Right lobe of liver (tissue), 6 donors: ENCODE data around the gene TIMP2. TPM values are rescaled to one million over a fixed set of nuclear protein-coding genes. Genes with fewer than 3 reads are reported as not detected.

Source experiments
- ATAC-seq, 4 donors: fragments of 200-7000 bp; cut with Tn5 transposase; one replicate each; pipeline ENCODE4 v1.9.1; 2020; ENCODE audit warnings: mild to moderate bottlenecking in 4 of 4, moderate library complexity in 4 of 4
- DNase-seq, 3 donors: peaks; one replicate each; pipeline ENCODE4 v3.0.0-alpha.2; 2020
- H3K27ac ChIP-seq, 3 donors: fragments of 200-600 bp; one replicate each; pipeline ENCODE4 v1.8.0; 2022
- H3K27me3 ChIP-seq, 2 donors: fragments of 200-600 bp; one replicate each; pipeline ENCODE4 v1.8.0; 2022
- H3K36me3 ChIP-seq, 4 donors: fragments of 200-600 bp; sonication (generic) in 1 of 4; one replicate each; pipeline versions ENCODE4 v1.5.1 to v1.8.0; 2017 to 2022; ENCODE audit warnings: control low read depth in 1 of 4
- H3K4me1 ChIP-seq, 4 donors: fragments of 200-600 bp; sonication (generic) in 1 of 4; one replicate each; pipeline versions ENCODE4 v1.5.1 to v1.8.0; 2017 to 2022; ENCODE audit warnings: control low read depth in 1 of 4
- H3K4me3 ChIP-seq, 3 donors: fragments of 200-600 bp; one replicate each; pipeline ENCODE4 v1.8.0; 2022
- H3K9me3 ChIP-seq, 4 donors: fragments of 200-600 bp; sonication (generic) in 1 of 4; one replicate each; pipeline versions ENCODE4 v1.5.1 to v1.8.0; 2017 to 2022; ENCODE audit warnings: control low read depth in 1 of 4
- POLR2A ChIP-seq: fragments of 450-650 bp; IDR thresholded peaks from one replicate; pipeline ENCODE4 v1.6.1; 2017; ENCODE audit warnings: antibody characterized with exemption, mild to moderate bottlenecking
- WGBS: methylation state at CpG from one replicate; pipeline ENCODE4 v1.1.6; 2018; ENCODE audit warnings: low coverage, low lambda C conversion rate; ENCODE audit not compliant: insufficient coverage; ENCODE audit errors: missing lambda C conversion rate; 5-methylcytosine and 5-hydroxymethylcytosine counted together
- intact Hi-C, 2 donors: fragments of 100-400 bp; cut with DNase I; formaldehyde crosslinking; loops; one replicate each; pipeline versions ENCODE4 v1.11.2 to v1.14.1; 2022
- total RNA-seq, 6 experiments: library from RNA; depleted of rRNA in 2 of 6; stranded (reverse); fragments of >200 nt in 2 of 6; fragmentation: NEBNext Ultra II Directional in 3 of 6; extraction: Animal tissue kit (Norgen Biotek cat#: 25700) in 3 of 6; gene quantifications; one replicate each; pipeline versions ENCODE4 v1.1.0 to v1.2.4, GENCODE V29; 2016 to 2023
- TF ChIP-seq, protein P1 (sequence below), 4 donors: fragments of 200-600 bp in 3 of 4; fragments of 450-650 bp in 1 of 4; IDR thresholded peaks; one replicate each; pipeline versions ENCODE4 v1.5.1 to v1.8.0; 2016 to 2022; ENCODE audit warnings: antibody characterized with exemption in 4 of 4, mild to moderate bottlenecking in 2 of 4
- donor health status: DM: no; HTN: yes; CAD: no.
- donor health status: DM: no; HTN: no; CAD: no.
- donor health status: DM: no; HTN: no; CAD: no.
- donor health status: DM: no; HTN: yes; CAD: no.
- donor health status: DM: no; HTN: yes; CAD: no.

TIMP2 gene
- total RNA-seq, 6 experiments from 2014 or later = 18.9 to 36.1 (median 26.7) TPM

DNA sequence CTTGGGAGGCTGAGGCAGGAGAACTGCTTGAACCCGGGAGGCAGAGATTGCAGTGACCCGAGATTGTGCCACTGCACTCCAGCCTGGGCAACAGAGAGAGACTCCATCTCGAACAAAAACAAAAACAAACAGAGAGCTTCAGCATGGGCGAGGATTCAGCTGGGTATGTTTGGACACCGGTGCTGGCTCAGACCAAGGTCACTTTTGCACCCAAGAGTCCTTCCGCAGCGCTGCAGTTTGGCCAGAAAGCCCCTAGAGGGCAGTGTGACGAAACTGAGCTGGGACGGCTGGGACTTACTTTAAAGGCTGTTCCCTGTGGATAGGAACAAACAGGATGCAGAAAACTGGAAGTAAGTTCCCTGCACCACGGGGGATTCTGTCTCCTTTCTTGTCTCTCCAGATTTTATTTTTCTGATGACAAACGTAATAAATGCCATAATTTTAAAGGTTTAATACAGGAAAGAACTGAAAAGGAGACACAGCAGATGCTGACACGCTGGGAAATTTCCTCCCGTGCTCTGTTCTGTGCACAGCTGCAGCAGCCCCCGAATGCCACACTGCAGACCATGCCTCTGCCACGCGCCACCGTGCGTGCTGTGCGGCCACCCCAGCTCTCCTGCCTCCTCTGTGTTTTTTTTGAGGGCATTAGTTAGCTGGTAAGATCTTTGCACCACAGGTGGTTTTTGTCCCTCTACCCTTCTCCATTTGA is 59.4 kb downstream of the TIMP2 start:
- Histone ChIP-seq H3K4me1 (peaks cover 0 to 4% (median 0%) of the 10 kb centered on the region in 4 donors), H3K9me3 (no peaks in the 10 kb centered on the region), H3K36me3 (no peaks in the 10 kb centered on the region), H3K27ac (no peak overlapping the region), H3K4me3 (no peak overlapping the region), H3K27me3 (no peaks in the 10 kb centered on the region)
- no peak for TF ChIP-seq POLR2A
- TF ChIP-seq, protein P1, sequence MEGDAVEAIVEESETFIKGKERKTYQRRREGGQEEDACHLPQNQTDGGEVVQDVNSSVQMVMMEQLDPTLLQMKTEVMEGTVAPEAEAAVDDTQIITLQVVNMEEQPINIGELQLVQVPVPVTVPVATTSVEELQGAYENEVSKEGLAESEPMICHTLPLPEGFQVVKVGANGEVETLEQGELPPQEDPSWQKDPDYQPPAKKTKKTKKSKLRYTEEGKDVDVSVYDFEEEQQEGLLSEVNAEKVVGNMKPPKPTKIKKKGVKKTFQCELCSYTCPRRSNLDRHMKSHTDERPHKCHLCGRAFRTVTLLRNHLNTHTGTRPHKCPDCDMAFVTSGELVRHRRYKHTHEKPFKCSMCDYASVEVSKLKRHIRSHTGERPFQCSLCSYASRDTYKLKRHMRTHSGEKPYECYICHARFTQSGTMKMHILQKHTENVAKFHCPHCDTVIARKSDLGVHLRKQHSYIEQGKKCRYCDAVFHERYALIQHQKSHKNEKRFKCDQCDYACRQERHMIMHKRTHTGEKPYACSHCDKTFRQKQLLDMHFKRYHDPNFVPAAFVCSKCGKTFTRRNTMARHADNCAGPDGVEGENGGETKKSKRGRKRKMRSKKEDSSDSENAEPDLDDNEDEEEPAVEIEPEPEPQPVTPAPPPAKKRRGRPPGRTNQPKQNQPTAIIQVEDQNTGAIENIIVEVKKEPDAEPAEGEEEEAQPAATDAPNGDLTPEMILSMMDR (IDR thresholded peaks at IDR 0.05) = peak; percentile 84 to 97 (median 92)
- peak; percentile 94 to 99 (median 98) for ATAC-seq
- intact Hi-C loops = loop anchor here (5.0 kb wide), 1 partner anchor 106 kb away; no protein-coding TSS in a partner anchor
- WGBS = 9% methylated on average over 18 of the region's 19 CpGs
- DNase-seq = peak; percentile 81 to 88 (median 87)

DNA sequence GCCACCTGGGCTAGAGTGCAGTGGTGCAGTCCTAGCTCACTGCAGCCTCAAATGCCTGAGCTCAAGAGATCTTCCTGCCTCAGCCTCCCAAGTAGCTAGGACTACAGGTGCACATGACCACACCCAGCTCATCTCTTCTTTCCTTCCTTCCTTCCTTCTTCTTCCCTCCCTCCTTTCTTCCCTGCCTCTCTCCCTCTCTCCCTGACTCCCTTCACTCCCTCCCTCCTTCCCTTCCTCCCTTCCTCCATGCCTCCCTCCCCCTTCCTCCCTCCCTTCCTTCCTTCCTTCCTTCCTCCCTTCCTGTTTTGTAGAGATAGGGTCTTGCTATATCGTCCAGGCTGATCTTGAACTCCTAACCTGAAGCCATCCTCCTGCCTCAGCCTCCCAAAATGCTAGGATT is 61.1 kb downstream of the TIMP2 start:
- DNase-seq (no peak), ATAC-seq (no peak)
- no peaks in the 10 kb centered on the region for H3K36me3 ChIP-seq
- H3K9me3 ChIP-seq = no peaks in the 10 kb centered on the region
- no peak for TF ChIP-seq POLR2A
- TF ChIP-seq, protein P1 (IDR thresholded peaks at IDR 0.05) = no peak
- H3K4me3 ChIP-seq = no peak overlapping the region
- intact Hi-C loops = no loop called here
- WGBS = 8% methylated on average over 1 of the region's 1 CpG
- H3K4me1 ChIP-seq = peaks cover 0 to 4% (median 0%) of the 10 kb centered on the region in 4 donors
- H3K27me3 ChIP-seq = no peaks in the 10 kb centered on the region
- no peak overlapping the region for H3K27ac ChIP-seq

- peak in 2 of 4 donors; percentile 5 to 63 for ATAC-seq
- H3K36me3 ChIP-seq = no peaks in the 10 kb centered on the region
- H3K9me3 ChIP-seq = no peaks in the 10 kb centered on the region
- no peak for DNase-seq
- H3K4me1 ChIP-seq = peaks cover 0 to 4% (median 0%) of the 10 kb centered on the region in 4 donors
- no peak for TF ChIP-seq POLR2A
- TF ChIP-seq, protein P1 (IDR thresholded peaks at IDR 0.05) = no peak
- 69% methylated on average over 13 of the region's 17 CpGs for WGBS
- no peak overlapping the region for H3K4me3 ChIP-seq
- intact Hi-C loops = no loop called here
- H3K27ac ChIP-seq = no peak overlapping the region
- H3K27me3 ChIP-seq = no peaks in the 10 kb centered on the region
Observed at GRCh38 chr17:78862073-78863023, 62.8 kb downstream of the TIMP2 start.

DNA sequence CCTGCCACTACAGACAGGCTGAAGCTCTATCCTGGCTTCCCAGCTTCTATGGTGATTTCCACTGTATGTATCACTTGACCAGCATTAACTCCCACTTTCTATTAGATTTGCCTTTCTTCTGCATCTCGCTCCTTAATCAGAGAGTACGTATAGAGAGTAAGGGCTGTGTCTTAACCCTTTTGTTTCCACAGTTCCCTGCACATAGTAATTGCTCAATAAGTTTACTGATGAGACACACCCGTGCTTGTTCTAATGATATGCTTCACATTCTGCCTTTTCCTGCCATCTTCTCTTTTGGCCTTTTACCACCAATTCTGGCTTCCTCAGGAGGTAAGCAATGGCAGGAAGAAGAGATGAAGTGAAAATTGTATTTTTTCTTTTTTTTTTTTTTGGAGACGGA is 64.0 kb downstream of the TIMP2 start:
- no peaks in the 10 kb centered on the region for H3K36me3 ChIP-seq
- ATAC-seq (no peak), DNase-seq (no peak)
- no peaks in the 10 kb centered on the region for H3K27me3 ChIP-seq
- no peaks in the 10 kb centered on the region for H3K9me3 ChIP-seq
- no peak overlapping the region for H3K4me3 ChIP-seq
- intact Hi-C loops = no loop called here
- WGBS = 74% methylated on average over 3 of the region's 4 CpGs
- no peak for TF ChIP-seq POLR2A
- no peak overlapping the region for H3K27ac ChIP-seq
- H3K4me1 ChIP-seq = peaks cover 0 to 4% (median 0%) of the 10 kb centered on the region in 4 donors

- WGBS = 59% methylated on average over 3 of the region's 4 CpGs
- no peak for DNase-seq
- intact Hi-C loops = no loop called here
- Histone ChIP-seq H3K4me3 (no peak overlapping the region), H3K9me3 (no peaks in the 10 kb centered on the region), H3K36me3 (no peaks in the 10 kb centered on the region), H3K27me3 (no peaks in the 10 kb centered on the region), H3K4me1 (no peaks in the 10 kb centered on the region), H3K27ac (no peak overlapping the region)
- TF ChIP-seq, protein P1 (IDR thresholded peaks at IDR 0.05) = no peak
- TF ChIP-seq POLR2A = no peak
- ATAC-seq = no peak
Observed at GRCh38 chr17:78859051-78859450, 66.1 kb downstream of the TIMP2 start.
